ENCODE measurements around the gene SRP54. TPM values are rescaled to one million over a fixed set of nuclear protein-coding genes. Genes with fewer than 3 reads are reported as not detected.
A peak's percentile ranks its signal among the peaks of the same experiment; 100 is the strongest.
"Not testable (repeated sequence)": the region's sequence is repeated elsewhere in the genome, so short reads cannot be mapped to it uniquely, and the experiment has no call there.

Gene SRP54
- polyA plus RNA-seq, 12 donors = 37.7 to 70.3 (median 49.5) TPM; not detected in 1

- peak; percentile 90 for DNase-seq
These were observed 63.4 kb downstream of the SRP54 start, which contains the start of gene FAM177A1 for GRCh38 chr14:35046048-35046750. FAM177A1 (plus strand) TSS chr14:35046272; CDS start chr14:35046464, 192 bp downstream.

- no peak for DNase-seq
These were observed 64.2 kb downstream of the SRP54 start for GRCh38 chr14:35046751-35047536.

- no peak for DNase-seq
These were observed 65.3 kb downstream of the SRP54 start for GRCh38 chr14:35047976-35048513.

- DNase-seq = no peak
These were observed 67.9 kb downstream of the SRP54 start for GRCh38 chr14:35050652-35051051.

- DNase-seq = no peak
These were observed 69.0 kb downstream of the SRP54 start for GRCh38 chr14:35051796-35052195.

- no peak for DNase-seq
These were observed 69.8 kb downstream of the SRP54 start for GRCh38 chr14:35052637-35053036.

- DNase-seq = not testable (repeated sequence)
These were observed 78.5 kb downstream of the SRP54 start for GRCh38 chr14:35061113-35061791.

- DNase-seq = not testable (repeated sequence)
These were observed 82.9 kb downstream of the SRP54 start for GRCh38 chr14:35065731-35066130.

- no peak for DNase-seq
These were observed 85.6 kb downstream of the SRP54 start for GRCh38 chr14:35068238-35069012.

GRCh38 chr14:35072226-35072625 lies 89.4 kb downstream of the SRP54 start:
- DNase-seq = no peak

GRCh38 chr14:35073486-35073885 lies 90.7 kb downstream of the SRP54 start:
- DNase-seq = no peak

- DNase-seq = no peak
These were observed 95.3 kb downstream of the SRP54 start for GRCh38 chr14:35078082-35078481.

Other genes with a start within 250 kb of the SRP54 start
- 10 to 100 TPM in 11 of 12 donors, not detected in 1; 14.1 to 70.6 (median 21.8) TPM for gene BAZ1A, start 107.6 kb upstream of the SRP54 start, polyA plus RNA-seq (ENCODE audit: insufficient read length in 12 of 12)
- 10 to 100 TPM in 11 of 12 donors, not detected in 1; 32.0 to 65.0 (median 40.1) TPM for gene FAM177A1, start 63.3 kb downstream of the SRP54 start, polyA plus RNA-seq (ENCODE audit: insufficient read length in 12 of 12)
- 10 to 100 TPM in 11 of 12 donors, not detected in 1; 36.9 to 55.7 (median 49.0) TPM for gene PPP2R3C, start 139.0 kb downstream of the SRP54 start, polyA plus RNA-seq (ENCODE audit: insufficient read length in 12 of 12)
- 10 to 100 TPM in 11 of 12 donors, not detected in 1; 16.9 to 23.4 (median 20.3) TPM for gene PRORP, start 139.6 kb downstream of the SRP54 start, polyA plus RNA-seq (ENCODE audit: insufficient read length in 12 of 12)